ENCODE results near the gene LRRC43. TPM values are rescaled to one million over a fixed set of nuclear protein-coding genes. Genes with fewer than 3 reads are reported as not detected.

LRRC43 gene
- polyA plus RNA-seq, 2 of the 4 experiments (the other 2 are of a cell fraction): 0.09 to 0.14 TPM

GRCh38 chr12:122204167-122205052, 21.5 kb downstream of the LRRC43 start:
- no peak for TF ChIP-seq RAD21 (conservative IDR thresholded peaks at IDR 0.05 in 1 of 2, IDR thresholded peaks at IDR 0.05 in 1 of 2)
- TF ChIP-seq CBX2 (IDR thresholded peaks at IDR 0.05; ENCODE audit: borderline replicate concordance, low read depth): no peak
- TF ChIP-seq KDM5A (IDR thresholded peaks at IDR 0.05): no peak
- no peak for TF ChIP-seq TP53 (CRISPR knock-in tag; IDR thresholded peaks at IDR 0.05)
- TF ChIP-seq, protein P1, sequence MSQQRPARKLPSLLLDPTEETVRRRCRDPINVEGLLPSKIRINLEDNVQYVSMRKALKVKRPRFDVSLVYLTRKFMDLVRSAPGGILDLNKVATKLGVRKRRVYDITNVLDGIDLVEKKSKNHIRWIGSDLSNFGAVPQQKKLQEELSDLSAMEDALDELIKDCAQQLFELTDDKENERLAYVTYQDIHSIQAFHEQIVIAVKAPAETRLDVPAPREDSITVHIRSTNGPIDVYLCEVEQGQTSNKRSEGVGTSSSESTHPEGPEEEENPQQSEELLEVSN (IDR thresholded peaks at IDR 0.05; ENCODE audit: borderline replicate concordance, low read depth): no peak
- TF ChIP-seq, protein P2, sequence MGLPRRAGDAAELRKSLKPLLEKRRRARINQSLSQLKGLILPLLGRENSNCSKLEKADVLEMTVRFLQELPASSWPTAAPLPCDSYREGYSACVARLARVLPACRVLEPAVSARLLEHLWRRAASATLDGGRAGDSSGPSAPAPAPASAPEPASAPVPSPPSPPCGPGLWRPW (IDR thresholded peaks at IDR 0.05): no peak
- TF ChIP-seq SMC3 (IDR thresholded peaks at IDR 0.05): no peak
- no peak for TF ChIP-seq MAFK (IDR thresholded peaks at IDR 0.05; ENCODE audit: partially characterized antibody)
- no peak for TF ChIP-seq POLR2A (IDR thresholded peaks at IDR 0.05; ENCODE audit: low read length)
- FAIRE-seq (no peak), ATAC-seq (peak in 1 of 2 experiments; percentile 3; a peak in 1 of 6 replicates), DNase-seq (ENCODE audit: low read depth in 1 of 2, low spot score in 1 of 2) (no peak)
- ChIA-PET POLR2A (interaction anchor here (0.7 to 2.4 kb wide), 2 partner anchors 21 to 72 kb away, joined by 6 to 13 read pairs; partner anchors contain the start of gene DIABLO), CTCF (interaction anchor here (0.9 to 1.4 kb wide), 3 partner anchors 14 to 150 kb away, joined by 3 to 5 read pairs (median 3); no protein-coding TSS in a partner anchor)
- Histone ChIP-seq H3K4me3 (peak overlapping the region; percentile 59), H3K9me3 (no peaks in the 10 kb centered on the region), H3K27ac (peak overlapping the region in 1 of 2 experiments; percentile 93; a peak in 4 of 6 replicates), H3K4me1 (no peaks in the 10 kb centered on the region), H3K4me2 (peak overlapping the region; percentile 99)
- 77% methylated on average over 45 of the region's 71 CpGs for WGBS (ENCODE audit: missing lambda C conversion rate)

DNA sequence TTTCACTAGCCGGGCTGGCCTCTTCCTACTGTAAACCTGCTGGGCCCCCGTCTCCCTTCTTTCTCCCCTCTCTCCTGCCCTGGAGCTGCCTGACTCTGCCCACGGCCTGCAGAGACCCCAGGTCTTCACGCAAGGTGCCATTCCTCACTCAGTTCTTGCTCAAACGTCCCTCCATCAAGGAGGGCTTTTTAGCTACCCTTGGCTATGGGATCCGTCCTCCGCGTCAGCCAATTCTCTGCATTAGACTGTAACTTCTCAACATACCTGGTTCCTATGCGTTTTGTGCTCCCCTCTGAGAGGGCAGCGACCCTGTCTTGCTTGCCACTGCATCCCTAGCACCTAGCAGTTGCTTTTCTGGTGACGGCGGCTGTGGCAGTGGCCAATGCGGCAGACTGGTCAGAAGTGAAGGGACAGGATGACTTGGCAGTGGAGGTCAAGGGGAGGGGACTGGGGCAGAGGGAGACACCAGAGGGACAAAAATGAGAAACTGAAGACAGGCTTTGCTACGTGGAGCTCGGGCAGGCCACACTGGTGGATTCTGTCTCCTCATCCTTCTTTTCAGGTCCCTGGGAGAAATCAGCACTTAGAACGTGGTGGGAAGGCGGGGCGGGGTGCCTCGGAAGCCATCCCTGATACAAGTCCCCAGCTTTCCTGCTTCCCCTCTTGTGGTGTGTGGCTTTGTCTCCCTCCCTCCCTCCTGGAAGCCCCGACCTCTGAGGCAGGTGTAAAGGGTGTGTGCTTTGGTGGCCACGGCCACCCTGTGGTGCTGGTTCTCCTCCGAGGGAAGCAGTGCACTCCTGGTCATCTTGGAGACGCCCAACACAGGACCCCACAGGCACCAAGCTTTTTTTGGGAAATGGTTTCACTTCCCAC, 22.4 kb downstream of the LRRC43 start:
- CTCF ChIA-PET: interaction anchor here (0.9 to 1.4 kb wide), 4 partner anchors 13 to 151 kb away, joined by 3 to 6 read pairs (median 6); no protein-coding TSS in a partner anchor
- POLR2A ChIA-PET: interaction anchor here (2.0 to 2.4 kb wide), 2 partner anchors 18 to 20 kb away, joined by 5 to 13 read pairs; partner anchors contain the start of gene DIABLO
- ATAC-seq: peak; percentile 10 to 11; a peak in 5 of 6 replicates
- Histone ChIP-seq H3K4me1 (no peaks in the 10 kb centered on the region), H3K4me2 (no peak overlapping the region), H3K9me3 (no peaks in the 10 kb centered on the region), H3K27ac (no peak overlapping the region), H3K4me3 (no peak overlapping the region)
- no peak for DNase-seq (ENCODE audit: low read depth in 1 of 2, low spot score in 1 of 2)
- WGBS (ENCODE audit: missing lambda C conversion rate): 84% methylated on average over 23 of the region's 23 CpGs
- TF ChIP-seq BCL3 (IDR thresholded peaks at IDR 0.05) (no peak), POLR2AphosphoS2 (conservative IDR thresholded peaks at IDR 0.05; ENCODE audit: low read length) (peak; percentile 82; the same call in 1 of the 2 replicates), GATA3 (IDR thresholded peaks at IDR 0.05; ENCODE audit: borderline replicate concordance) (0 out of 2 replicates have a peak, but pooled peaks have one; percentile 2)
- TF ChIP-seq, protein P3, sequence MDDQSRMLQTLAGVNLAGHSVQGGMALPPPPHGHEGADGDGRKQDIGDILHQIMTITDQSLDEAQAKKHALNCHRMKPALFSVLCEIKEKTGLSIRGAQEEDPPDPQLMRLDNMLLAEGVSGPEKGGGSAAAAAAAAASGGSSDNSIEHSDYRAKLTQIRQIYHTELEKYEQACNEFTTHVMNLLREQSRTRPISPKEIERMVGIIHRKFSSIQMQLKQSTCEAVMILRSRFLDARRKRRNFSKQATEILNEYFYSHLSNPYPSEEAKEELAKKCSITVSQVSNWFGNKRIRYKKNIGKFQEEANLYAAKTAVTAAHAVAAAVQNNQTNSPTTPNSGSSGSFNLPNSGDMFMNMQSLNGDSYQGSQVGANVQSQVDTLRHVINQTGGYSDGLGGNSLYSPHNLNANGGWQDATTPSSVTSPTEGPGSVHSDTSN (IDR thresholded peaks at IDR 0.05): 0 out of 2 replicates have a peak, but pooled peaks have one; percentile 15
- FAIRE-seq: no peak

- peak; percentile 14; a peak in 4 of 6 replicates for ATAC-seq
- FAIRE-seq: no peak
- CTCF ChIA-PET: interaction anchor here (0.8 to 1.4 kb wide), 4 partner anchors 16 to 152 kb away, joined by 3 to 6 read pairs (median 6); no protein-coding TSS in a partner anchor
These were observed 23.4 kb downstream of the LRRC43 start for GRCh38 chr12:122206111-122206881.

More at GRCh38 chr12:122206111-122206881, 23.4 kb downstream of the LRRC43 start:
- Histone ChIP-seq H3K4me2 (no peak overlapping the region), H3K27ac (no peak overlapping the region), H3K4me1 (no peaks in the 10 kb centered on the region), H3K4me3 (no peak overlapping the region), H3K9me3 (no peaks in the 10 kb centered on the region)
- 84% methylated on average over 26 of the region's 27 CpGs for WGBS (ENCODE audit: missing lambda C conversion rate)
- POLR2A ChIA-PET: interaction anchor here (2.0 to 2.4 kb wide), 2 partner anchors 17 to 19 kb away, joined by 5 to 13 read pairs; partner anchors contain the start of gene DIABLO
- TF ChIP-seq GATA3 (IDR thresholded peaks at IDR 0.05; ENCODE audit: borderline replicate concordance): peak; percentile 7; the same call in 1 of the 2 replicates
- no peak for TF ChIP-seq REST (IDR thresholded peaks at IDR 0.05)
- no peak for TF ChIP-seq FOXS1 (CRISPR knock-in tag; IDR thresholded peaks at IDR 0.05)
- TF ChIP-seq CHD2 (IDR thresholded peaks at IDR 0.05; ENCODE audit: low read length, partially characterized antibody): no peak
- TF ChIP-seq POLR2AphosphoS2 (conservative IDR thresholded peaks at IDR 0.05; ENCODE audit: low read length): peak; percentile 74; the same call in 1 of the 2 replicates
- TF ChIP-seq CEBPB (IDR thresholded peaks at IDR 0.05): no peak
- no peak for TF ChIP-seq SREBF2 (IDR thresholded peaks at IDR 0.05)
- TF ChIP-seq NFE2L2 (conservative IDR thresholded peaks at IDR 0.05; ENCODE audit: low read length): no peak
- no peak for TF ChIP-seq MAFK (IDR thresholded peaks at IDR 0.05; ENCODE audit: partially characterized antibody)
- DNase-seq (ENCODE audit: low read depth in 1 of 2, low spot score in 1 of 2): no peak
